GM12874 (cell line): Measurements from ENCODE around the gene CLP1.
A peak's percentile ranks its signal among the peaks of the same experiment; 100 is the strongest.

ENCODE experiments used
- TF ChIP-seq, protein P1 (sequence below): IDR thresholded peaks from 2 replicates; pipeline ENCODE4 v1.5.1; 2011; ENCODE audit warnings: low read depth, mild to moderate bottlenecking, control low read depth, low read length, moderate library complexity; ENCODE audit not compliant: insufficient read depth

Gene CLP1

DNA sequence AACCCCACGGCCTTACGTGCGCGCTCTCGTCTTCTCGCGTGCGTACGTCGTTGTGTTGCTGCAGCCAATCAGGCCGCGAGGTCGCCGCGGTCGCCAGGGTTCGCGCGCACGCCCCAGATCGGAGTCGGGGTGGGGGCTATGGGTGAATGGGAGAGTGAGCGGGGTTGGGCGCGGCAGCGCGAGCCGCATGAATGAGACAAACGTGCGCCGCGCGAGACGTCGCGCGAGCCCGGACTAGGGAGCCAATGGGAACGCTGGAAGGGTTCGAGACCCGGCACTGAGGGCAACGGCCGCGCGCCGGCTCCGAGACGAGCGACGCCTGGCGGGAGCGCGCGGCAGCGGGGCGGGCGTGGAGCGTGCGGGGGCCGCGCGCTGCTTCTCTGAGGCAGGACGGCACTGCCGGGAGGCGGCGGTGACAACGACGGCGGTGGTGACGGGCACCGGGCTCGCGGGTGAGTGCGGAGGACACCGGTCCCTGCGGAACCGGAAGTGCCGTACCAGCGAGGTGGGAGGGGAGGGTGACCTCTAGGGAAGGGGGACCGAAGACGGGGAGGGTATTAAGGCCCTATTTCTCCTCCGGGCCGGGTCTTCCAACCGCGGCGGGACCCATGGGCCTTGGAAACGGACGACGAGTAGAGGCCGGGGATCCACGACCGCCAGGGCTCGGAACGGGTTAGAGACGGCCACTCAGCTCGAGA is 10.3 kb downstream of the CLP1 start, which contains the start of gene ZDHHC5:
Gene ZDHHC5, plus strand, starts transcription at position 379 of the 698 bp plus-strand sequence. CDS start 4,977 bp downstream, outside the sequence.
- TF ChIP-seq, protein P1, sequence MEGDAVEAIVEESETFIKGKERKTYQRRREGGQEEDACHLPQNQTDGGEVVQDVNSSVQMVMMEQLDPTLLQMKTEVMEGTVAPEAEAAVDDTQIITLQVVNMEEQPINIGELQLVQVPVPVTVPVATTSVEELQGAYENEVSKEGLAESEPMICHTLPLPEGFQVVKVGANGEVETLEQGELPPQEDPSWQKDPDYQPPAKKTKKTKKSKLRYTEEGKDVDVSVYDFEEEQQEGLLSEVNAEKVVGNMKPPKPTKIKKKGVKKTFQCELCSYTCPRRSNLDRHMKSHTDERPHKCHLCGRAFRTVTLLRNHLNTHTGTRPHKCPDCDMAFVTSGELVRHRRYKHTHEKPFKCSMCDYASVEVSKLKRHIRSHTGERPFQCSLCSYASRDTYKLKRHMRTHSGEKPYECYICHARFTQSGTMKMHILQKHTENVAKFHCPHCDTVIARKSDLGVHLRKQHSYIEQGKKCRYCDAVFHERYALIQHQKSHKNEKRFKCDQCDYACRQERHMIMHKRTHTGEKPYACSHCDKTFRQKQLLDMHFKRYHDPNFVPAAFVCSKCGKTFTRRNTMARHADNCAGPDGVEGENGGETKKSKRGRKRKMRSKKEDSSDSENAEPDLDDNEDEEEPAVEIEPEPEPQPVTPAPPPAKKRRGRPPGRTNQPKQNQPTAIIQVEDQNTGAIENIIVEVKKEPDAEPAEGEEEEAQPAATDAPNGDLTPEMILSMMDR: peak; percentile 43

DNA sequence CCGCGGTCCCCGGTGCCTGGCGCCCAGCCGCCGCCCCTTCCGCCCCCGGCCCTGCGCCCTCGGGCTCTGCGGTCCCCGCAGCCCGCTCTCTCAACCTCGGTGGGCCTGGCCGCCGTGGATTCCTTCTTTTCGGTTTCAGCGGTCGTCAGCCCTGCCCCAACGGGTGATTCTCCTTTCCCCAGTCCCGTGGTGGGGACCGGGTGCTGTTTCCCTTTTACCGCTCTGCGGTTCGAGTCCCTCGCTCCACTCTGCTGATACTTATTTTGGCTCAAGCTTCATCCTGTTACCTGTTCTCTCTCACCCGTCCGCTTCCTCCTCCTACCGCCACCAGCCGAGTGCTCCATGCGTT is 10.8 kb downstream of the CLP1 start:
- TF ChIP-seq, protein P1: no peak

DNA sequence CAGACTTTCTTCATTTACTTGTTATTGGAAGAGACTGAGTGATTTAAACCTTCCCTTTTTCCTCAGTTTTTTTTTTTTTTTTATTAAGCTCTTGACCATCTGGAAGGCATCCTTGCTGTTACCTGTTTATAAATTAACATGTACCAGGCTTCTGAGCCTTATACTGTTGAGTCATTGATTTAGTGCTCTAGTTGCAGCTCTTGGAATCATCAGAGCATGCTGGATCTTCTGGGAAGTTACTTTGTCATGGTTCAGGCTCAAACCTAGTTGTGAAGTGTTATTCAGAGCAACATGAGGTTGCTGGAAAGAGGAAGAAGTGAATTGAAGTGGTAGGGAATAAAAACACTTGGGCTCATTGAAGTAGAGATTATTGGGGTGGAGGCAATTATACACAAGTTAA is 16.7 kb downstream of the CLP1 start:
- TF ChIP-seq, protein P1: no peak

DNA sequence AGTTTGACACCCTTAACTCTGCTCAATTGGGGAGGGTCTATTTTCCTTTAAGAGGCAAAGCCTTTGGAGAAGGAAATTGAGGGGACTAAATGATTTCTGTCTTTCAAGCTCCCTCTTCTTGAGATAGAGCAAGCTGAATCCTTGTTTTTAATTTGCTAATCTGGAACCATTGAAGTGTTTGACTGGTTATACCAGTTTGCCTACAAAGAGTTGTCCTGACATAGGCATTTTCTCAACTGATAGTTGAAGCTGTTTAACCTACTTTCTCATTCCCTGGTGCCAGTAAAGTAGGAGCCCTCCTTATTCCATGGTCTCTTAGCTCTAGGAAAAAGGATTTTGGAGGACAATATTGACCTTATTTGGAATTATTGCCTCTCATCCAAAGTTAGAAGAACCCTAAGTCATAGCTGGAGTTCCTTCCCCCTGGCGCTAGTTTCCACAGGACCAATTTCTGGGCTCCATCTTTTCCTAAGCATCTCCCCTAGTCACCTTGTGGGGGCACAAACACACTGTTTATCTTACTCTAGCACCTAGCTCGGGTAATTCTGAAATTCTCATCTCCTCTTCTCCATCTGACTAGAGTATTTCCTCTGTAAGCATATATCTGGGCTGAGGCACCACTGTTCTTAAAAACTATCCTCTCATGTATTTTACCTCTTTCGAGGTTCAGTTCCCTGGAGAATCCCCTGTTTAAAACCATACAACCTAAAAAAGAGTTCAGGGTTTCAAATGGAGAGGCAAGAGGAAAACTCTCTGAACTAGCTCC is 17.8 kb downstream of the CLP1 start:
- TF ChIP-seq, protein P1: no peak

DNA sequence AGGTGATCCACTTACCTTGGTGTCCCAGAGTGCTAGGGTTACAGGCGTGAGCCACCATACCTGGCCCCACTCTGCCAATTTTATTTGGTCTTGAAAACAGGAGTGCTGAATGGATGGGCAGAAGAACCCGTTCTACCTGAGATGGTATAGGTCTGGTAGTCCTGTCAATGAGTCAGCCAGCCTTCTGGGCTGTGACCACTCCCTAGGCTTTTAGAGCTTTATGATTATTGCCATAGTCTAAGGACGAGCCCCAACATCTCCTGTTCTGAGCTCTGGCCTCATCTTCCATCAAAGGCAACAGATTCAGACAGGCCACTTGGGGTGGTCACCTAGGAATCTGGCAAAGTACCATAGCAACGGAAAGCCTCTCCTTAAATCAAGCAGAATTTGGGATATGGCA is 21.8 kb downstream of the CLP1 start:
- TF ChIP-seq, protein P1: no peak

DNA sequence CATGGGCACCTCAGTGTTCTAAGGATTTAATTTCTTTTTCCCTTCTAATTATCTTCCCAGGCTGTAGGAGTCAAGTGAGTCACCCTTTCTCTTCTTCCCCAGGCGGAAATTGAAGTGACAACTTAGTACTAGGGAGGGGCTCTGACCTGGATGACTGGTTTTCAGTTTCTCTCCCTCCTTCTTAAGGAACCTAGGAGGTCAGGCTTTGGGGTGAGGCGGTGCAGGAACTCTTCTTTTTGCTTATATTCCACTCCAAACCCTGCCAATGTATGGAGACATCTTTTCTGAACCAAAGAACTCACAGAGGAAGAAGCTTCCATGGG is 23.0 kb downstream of the CLP1 start:
- TF ChIP-seq, protein P1: no peak

DNA sequence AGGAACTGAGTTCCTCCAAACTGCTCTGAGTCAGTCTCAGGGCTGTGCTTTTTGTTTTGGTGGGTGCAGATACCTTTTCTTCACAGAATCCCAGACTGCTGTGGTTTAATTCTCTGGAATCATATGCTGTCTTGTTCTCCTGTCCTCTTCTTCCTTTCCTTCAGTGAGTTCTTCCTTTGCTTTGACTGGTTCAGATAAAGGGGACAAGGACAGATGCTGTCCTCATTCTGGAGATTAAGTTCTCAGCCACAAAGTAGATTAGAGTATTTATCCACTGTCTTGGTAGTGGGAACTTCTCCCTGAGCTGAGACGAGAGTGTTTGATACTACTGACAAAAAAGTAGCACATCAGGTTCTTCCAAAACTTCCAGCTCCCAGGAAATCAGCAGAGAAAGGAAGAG is 23.6 kb downstream of the CLP1 start:
- TF ChIP-seq, protein P1: no peak
